GM19324 (cell line): ENCODE results near the gene CABP4.
"Not testable (repeated sequence)": the region's sequence is repeated elsewhere in the genome, so short reads cannot be mapped to it uniquely, and the experiment has no call there.

Experiments
- ATAC-seq: cut with Tn5 transposase; IDR thresholded peaks from one replicate; pipeline ENCODE4 v1.9.1; 2021; ENCODE audit warnings: mild to moderate bottlenecking, moderate library complexity; ENCODE audit not compliant: unreplicated experiment, low FRiP score

Gene CABP4

DNA sequence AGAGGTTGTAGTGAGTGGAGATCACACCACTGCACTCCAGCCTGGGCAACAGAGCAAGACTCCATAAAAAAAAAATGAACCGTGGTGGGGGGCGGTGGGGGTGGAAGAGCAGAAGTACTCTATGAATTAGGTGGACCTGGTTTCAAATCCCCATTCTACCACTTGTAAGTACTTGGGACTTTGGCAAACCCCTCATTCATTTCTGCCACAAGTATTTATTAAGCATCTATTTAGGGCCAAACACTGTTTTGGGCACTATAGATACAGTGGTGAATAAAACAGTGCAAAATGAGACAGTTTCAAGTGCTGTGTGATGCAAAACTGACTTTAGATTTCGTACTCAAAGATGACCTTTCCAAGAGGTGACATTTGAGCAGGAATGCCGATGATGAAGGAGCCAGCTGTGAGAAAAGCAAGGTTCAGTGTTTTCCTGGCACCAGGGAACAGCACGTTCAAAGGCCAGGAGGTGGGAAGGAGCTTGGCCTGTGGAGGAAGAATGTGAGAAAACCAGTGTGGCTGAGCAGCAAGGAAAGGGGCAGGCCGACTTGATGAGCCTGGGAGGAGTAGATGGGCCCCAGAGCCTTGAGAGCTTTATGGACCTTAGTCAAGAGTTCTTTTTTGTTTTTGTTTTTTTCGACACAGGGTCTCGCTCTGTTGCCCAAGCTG is 15.3 kb downstream of the CABP4 start:
- ATAC-seq = no peak

- ATAC-seq = no peak
These were observed 17.7 kb downstream of the CABP4 start for GRCh38 chr11:67472882-67473281.

DNA sequence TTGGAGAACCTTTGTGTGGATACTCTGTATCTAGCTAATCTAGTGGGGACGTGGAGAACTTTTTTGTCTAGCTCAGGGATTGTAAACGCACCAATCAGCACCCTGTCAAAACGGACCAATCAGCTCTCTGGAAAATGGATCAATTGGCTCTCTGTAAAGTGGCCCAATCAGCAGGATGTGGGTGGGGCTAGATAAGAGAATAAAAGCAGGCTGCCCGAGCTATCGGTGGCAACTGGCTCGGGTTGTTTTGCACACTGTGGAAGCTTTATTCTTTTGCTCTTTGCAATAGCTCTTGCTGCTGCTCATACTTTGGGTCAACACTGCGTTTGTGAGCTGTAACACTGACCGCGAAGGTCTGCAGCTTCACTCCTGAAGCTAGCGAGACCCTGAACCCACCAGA is 21.5 kb downstream of the CABP4 start:
- ATAC-seq = not testable (repeated sequence)

DNA sequence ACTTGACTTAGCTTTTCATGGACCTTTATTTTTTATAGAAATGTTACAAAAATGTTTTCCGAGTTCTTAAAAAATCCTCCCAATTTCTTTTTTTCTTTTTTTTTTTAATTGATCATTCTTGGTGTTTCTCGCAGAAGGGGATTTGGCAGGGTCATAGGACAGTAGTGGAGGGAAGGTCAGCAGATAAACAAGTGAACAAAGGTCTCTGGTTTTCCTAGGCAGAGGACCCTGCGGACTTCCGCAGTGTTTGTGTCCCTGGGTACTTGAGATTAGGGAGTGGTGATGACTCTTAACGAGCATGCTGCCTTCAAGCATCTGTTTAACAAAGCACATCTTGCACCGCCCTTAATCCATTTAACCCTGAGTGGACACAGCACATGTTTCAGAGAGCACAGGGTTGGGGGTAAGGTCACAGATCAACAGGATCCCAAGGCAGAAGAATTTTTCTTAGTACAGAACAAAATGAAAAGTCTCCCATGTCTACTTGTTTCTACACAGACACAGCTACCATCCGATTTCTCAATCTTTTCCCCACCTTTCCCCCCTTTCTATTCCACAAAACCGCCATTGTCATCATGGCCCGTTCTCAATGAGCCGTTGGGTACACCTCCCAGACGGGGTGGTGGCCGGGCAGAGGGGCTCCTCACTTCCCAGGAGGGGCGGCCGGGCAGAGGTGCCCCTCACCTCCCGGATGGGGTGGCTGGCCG is 22.3 kb downstream of the CABP4 start:
- ATAC-seq = not testable (repeated sequence)

- no peak for ATAC-seq
These were observed 27.2 kb downstream of the CABP4 start for GRCh38 chr11:67482275-67482826.

DNA sequence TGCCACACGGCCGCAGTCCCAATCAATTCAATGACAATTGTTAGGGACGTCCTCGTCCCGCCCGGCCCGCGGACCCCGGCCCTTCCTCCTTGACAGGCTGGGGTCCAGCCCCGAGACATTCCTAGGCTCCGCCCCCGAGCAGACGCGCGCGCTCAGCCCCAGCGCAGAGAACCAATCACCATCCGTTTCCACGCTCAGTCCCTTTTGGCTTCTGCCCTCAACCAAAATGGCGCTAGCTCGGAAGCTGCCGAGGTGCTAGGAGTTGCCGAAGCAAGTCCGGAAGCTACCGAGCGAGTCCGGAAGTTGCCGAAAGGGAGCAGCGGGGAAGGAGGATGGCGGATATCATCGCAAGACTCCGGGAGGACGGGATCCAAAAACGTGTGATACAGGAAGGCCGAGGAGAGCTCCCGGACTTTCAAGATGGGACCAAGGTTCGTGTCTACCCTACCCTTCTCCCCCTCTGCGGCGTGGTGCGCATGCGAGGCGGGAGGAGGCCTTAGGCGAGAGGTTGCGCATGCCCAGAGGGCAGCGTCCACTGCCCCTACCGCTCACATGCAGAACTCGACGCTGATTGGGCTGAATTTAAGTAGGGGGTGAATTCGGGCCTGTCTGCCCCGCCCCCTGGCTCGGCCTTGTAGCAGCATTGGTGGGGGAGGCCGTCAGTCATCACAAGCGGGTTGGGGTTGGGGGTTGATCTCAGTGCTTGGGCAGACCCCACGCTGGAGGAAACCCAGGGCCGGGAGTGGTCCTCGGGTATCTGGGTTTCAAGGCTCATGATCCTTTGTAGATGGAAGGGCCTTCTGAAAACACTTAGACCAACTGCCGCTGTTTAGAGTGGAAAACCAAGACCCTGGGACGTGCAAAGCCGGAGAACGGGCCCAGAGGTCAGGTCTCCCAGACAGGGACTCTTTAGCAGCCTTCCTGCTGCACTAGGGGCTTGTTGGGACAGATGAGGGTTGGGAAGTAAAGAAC is 28.0 kb downstream of the CABP4 start, which contains the start of gene AIP:
TSS of gene AIP (plus strand) at position 200 of the 972 bp plus-strand sequence. CDS start at position 333, 133 bp downstream.
- ATAC-seq = peak; percentile 82

DNA sequence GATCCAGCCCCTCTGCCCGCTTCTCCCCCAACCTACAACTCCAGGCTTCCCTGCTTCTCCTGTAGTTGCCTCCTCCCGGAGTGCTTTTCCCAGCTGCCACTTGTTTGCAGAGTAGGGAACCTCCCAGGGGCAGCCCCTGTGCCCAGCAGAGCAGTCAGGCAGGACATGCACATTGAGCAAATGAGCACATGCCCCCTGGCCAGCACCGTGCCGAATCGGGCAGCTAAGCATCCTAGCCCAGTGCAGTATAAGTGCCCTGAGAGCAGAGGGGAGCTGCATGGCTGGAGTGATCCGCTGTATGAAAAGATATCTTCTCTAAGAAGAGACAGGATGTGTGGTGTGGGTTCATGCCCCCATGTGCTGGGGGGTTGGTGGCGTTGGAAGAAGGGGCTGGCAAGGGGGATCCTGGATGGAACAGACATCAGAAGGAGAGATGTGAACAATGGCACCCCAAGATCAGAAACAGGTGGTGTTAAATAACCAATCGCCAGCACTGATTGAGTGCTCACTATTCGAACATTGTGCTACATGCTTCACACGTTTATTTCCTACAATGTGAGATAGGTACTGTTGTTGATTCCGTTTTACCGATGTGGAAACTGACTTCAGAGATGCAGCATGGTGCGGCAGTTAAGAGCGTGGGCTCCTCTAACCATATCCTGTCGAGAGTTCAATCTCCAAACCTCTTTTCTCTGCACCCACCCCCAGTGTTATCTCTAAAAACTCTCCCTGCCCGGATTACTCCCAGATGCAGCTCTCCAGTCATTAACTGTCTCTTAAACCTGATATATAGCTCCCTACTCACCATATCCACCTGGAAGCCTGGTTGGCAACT is 28.9 kb downstream of the CABP4 start:
- no peak for ATAC-seq

DNA sequence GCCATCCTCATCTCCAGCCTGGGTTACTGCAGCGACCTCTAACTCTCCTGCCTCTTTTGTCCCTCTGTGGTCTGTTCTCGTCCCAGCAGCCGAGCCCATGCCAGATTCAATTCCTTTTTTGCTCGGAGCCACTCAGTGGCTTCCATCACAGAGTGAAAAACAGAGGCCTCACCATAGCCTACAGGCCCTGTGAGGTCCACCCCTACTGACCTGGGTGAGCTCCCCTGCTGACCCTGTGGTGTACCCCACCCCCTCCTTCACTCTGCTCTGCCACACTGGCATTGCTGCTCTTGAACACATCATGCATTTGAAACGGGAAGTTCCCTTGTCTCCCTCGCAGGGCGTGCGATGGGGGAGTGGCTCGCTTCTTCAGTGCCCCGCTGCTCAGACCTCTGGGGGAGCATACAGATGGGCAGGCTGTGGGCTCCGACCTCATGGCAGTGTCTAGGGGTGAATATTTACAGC is 29.7 kb downstream of the CABP4 start:
- ATAC-seq = no peak

DNA sequence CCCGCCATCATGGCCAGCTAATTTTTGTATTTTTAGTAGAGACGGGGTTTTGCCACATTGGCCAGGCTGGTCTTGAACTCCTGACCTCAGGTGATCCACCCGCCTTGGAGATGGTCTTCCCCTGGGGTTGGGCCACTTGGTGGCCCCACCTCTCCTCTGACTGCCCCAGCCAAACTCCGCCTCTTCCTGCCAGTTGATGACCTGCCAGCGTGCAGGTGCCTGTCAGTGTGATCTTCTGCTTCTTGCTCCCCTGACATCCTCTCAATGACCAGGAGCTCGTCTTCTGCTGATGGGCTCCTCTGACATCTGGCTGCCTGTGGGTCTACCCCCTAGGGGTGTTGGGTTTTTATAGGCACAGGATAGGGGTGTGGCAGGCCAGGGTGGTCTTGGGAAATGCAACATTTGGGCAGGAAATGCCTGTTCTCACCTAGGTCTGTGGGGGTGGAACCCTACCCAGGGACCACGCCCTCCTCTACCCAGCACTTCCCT is 30.8 kb downstream of the CABP4 start:
- ATAC-seq = not testable (repeated sequence)

- no peak for ATAC-seq
These were observed 31.5 kb downstream of the CABP4 start for GRCh38 chr11:67486481-67487195.

GRCh38 chr11:67489203-67489884 is 34.2 kb downstream of the CABP4 start:
- ATAC-seq = no peak

DNA sequence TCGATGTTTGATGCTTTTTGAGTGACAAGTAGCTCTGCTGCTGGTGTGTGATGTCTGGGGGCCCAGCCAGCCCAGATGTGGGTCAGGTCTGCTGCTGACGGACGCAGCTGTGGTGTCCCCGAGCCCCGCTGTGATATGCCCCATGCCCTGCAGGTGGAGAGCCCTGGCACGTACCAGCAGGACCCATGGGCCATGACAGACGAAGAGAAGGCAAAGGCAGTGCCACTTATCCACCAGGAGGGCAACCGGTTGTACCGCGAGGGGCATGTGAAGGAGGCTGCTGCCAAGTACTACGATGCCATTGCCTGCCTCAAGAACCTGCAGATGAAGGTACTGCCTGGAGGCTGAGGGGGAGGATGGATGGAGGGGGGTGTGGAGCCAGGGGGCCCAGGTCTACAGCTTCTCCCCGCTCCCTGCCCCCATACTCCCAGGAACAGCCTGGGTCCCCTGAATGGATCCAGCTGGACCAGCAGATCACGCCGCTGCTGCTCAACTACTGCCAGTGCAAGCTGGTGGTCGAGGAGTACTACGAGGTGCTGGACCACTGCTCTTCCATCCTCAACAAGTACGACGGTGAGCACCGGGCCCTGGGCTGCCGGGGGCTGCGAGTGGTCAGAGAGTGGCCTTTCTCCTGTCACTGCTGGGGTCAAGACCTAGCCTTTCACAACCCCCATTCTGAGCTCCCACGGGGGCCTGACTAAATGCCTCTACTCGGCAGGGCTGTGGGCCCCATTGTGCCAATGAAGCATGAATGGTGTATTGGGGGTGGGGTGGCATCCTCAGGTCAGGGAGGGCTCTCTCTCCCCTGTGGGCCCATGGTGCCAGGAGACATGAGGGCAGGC is 35.0 kb downstream of the CABP4 start:
- ATAC-seq = no peak

DNA sequence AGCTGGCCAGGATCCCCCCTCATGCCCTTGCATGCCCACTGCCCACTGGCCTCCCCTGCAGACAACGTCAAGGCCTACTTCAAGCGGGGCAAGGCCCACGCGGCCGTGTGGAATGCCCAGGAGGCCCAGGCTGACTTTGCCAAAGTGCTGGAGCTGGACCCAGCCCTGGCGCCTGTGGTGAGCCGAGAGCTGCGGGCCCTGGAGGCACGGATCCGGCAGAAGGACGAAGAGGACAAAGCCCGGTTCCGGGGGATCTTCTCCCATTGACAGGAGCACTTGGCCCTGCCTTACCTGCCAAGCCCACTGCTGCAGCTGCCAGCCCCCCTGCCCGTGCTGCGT is 35.5 kb downstream of the CABP4 start:
- ATAC-seq = no peak

DNA sequence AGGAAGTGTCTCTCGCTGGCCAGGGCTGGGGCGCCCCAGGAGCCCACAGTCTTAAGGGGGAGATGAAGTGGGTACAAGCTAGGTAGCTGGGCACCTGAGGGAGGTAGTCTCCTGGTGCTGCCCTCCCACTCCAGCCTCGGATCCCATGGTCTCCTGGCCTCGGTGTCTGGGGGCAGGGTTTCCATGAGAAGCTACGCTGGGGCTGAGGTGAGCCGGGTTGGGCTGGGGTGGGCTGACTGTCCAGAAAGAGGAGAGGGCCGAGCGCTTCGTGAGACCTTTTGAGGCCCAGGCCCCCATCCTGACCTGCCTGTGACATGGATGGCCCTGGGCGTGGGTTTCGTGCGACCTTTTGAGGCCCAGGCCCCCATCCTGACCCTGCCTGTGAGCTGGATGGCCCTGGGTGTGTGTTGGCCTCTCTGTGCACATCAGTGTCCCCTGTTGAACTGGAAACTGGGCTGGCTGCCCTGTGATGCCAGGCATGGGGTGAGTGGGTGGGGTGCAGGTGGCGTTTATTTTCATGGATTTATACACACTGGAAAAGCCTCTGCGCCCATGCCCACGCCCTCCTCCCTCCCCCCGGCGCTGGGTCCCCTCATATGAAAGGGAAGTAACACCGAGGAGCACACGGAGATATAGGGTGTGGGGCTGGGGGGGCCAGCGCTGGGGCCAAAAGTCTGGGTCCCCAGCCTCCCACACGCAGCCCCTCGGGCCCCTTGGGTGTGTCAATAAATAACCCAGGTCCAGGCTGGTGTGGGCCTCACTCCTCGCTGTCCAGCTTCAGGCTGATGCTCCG is 36.3 kb downstream of the CABP4 start:
- no peak for ATAC-seq

DNA sequence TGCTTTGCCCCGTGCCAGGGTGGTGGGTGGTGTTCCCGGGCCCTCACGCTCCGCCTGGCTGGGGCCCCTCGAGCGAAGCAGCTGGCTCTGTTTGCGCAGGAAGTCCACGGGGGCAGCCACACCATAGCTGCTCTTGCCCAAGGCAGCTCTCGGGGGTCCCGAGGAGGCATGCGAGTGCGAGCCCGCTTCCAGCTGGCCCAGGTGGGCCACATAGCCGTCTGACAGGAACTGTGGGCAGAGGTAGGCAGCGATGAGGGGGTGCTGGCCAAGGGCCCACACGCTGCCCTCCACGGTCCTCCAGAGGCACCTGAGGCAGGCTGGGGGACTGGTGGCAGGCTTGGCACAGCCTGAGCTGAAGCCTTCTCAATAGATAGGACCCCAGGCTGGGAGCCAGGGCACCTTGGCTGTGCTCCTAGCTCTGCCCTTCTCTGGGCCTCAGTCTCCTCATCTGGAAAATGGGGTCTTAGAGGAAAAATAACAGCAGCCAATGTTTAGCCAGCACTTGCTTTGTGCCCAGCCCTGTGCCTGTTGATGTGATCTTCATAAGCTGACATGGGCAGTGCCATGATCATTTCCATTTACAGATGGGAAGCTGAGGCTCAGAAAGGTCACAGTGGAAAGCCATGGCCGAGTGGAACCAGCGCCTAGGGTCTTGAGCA is 37.0 kb downstream of the CABP4 start:
- no peak for ATAC-seq
